OCI-LY7 (cell line): ENCODE measurements around the gene UBE3B.

Source experiments
- EZH2phosphoT487 ChIP-seq: fragments of 200-600 bp; sonication (generic); IDR thresholded peaks from 2 replicates; pipeline ENCODE4 v1.6.1; 2018; ENCODE audit warnings: low read depth, borderline replicate concordance, mild to moderate bottlenecking, mixed run types, antibody characterized with exemption, low read length, moderate library complexity, mixed read lengths
- TF ChIP-seq, protein P1 (sequence below): fragments of 200-600 bp; sonication (generic); conservative IDR thresholded peaks from 2 replicates; pipeline ENCODE4 v1.5.1; 2014; ENCODE audit warnings: mild to moderate bottlenecking, antibody characterized with exemption, low read length, moderate library complexity, mixed read lengths

DNA sequence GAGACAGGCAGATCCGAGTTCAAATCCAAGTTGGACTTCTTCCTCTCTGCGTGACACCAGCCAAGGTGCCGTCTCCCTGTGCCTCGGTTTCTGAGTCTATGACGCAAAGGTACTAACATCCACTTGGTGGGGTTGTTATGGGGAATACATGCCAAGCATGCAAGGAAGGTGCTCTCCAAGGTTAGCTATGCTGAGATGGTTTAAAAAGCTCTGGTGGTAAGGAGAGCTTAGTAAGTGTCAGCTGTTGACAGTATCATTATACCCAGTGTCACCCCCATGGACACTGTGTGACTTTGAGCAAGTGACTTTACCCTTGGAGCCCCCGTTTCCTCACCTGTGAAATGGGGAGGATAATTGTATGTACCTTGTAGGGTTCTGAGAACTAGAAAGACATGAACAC lies 73.7 kb downstream of the UBE3B start:
- TF ChIP-seq, protein P1, sequence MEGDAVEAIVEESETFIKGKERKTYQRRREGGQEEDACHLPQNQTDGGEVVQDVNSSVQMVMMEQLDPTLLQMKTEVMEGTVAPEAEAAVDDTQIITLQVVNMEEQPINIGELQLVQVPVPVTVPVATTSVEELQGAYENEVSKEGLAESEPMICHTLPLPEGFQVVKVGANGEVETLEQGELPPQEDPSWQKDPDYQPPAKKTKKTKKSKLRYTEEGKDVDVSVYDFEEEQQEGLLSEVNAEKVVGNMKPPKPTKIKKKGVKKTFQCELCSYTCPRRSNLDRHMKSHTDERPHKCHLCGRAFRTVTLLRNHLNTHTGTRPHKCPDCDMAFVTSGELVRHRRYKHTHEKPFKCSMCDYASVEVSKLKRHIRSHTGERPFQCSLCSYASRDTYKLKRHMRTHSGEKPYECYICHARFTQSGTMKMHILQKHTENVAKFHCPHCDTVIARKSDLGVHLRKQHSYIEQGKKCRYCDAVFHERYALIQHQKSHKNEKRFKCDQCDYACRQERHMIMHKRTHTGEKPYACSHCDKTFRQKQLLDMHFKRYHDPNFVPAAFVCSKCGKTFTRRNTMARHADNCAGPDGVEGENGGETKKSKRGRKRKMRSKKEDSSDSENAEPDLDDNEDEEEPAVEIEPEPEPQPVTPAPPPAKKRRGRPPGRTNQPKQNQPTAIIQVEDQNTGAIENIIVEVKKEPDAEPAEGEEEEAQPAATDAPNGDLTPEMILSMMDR: no peak
- TF ChIP-seq EZH2phosphoT487: no peak
